ENCODE results near the gene DNAH3.

The DNAH3 gene

DNA sequence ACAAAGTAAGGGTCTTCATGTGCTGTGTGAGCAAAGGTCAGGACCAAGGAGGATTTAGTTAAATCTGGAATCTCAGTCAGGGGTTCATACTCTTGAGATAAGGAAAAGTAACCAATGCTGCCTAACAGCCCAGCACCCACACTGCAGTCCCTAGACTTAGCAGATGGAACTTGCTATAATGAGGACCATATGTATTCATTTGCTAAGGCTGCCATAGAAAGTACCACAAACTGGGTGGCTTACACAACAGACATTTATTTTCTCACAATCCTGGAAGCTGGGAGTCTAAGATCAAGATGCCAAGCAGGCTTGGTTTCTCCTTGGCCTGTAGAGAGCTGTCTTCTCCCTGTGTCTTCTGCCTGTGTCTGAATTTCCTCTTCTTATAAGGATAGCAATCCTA lies 40.0 kb upstream of the DNAH3 start:
- no peaks in the 10 kb centered on the region for H3K79me2 ChIP-seq (ENCODE audit: low read length)
- no peak overlapping the region for H3K9ac ChIP-seq (ENCODE audit: low read length)
- H3K4me1 ChIP-seq (ENCODE audit: low read length) = no peaks in the 10 kb centered on the region
- no peak overlapping the region for H2AFZ ChIP-seq (ENCODE audit: low read length)
- H3K4me2 ChIP-seq (ENCODE audit: low read depth, low read length) = no peak overlapping the region
- no peaks in the 10 kb centered on the region for H4K20me1 ChIP-seq (ENCODE audit: insufficient read depth, low read length)
- no peaks in the 10 kb centered on the region for H3K27me3 ChIP-seq (replicated peaks; ENCODE audit: insufficient read depth, low read length)
- DNase-seq = no peak
- no peaks in the 10 kb centered on the region for H3F3A ChIP-seq (ENCODE audit: insufficient read depth, low read length)
- H3K27ac ChIP-seq (ENCODE audit: low read length) = no peak overlapping the region
- no peak overlapping the region for H3K4me3 ChIP-seq (ENCODE audit: low read length)
- no peaks in the 10 kb centered on the region for H3K36me3 ChIP-seq (replicated peaks; ENCODE audit: insufficient read depth, low read length)
- H3K9me2 ChIP-seq (replicated peaks; ENCODE audit: insufficient read depth, low read length) = no peaks in the 10 kb centered on the region
- TF ChIP-seq EZH2 (optimal IDR thresholded peaks at IDR 0.05; ENCODE audit: low read depth, low read length) (no peak), EZH2phosphoT487 (IDR thresholded peaks at IDR 0.05; ENCODE audit: low read length) (no peak)
- TF ChIP-seq, protein P1, sequence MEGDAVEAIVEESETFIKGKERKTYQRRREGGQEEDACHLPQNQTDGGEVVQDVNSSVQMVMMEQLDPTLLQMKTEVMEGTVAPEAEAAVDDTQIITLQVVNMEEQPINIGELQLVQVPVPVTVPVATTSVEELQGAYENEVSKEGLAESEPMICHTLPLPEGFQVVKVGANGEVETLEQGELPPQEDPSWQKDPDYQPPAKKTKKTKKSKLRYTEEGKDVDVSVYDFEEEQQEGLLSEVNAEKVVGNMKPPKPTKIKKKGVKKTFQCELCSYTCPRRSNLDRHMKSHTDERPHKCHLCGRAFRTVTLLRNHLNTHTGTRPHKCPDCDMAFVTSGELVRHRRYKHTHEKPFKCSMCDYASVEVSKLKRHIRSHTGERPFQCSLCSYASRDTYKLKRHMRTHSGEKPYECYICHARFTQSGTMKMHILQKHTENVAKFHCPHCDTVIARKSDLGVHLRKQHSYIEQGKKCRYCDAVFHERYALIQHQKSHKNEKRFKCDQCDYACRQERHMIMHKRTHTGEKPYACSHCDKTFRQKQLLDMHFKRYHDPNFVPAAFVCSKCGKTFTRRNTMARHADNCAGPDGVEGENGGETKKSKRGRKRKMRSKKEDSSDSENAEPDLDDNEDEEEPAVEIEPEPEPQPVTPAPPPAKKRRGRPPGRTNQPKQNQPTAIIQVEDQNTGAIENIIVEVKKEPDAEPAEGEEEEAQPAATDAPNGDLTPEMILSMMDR (IDR thresholded peaks at IDR 0.05; ENCODE audit: low read length) = no peak
- no peaks in the 10 kb centered on the region for H3K9me3 ChIP-seq (replicated peaks; ENCODE audit: insufficient read depth, low read length)

DNA sequence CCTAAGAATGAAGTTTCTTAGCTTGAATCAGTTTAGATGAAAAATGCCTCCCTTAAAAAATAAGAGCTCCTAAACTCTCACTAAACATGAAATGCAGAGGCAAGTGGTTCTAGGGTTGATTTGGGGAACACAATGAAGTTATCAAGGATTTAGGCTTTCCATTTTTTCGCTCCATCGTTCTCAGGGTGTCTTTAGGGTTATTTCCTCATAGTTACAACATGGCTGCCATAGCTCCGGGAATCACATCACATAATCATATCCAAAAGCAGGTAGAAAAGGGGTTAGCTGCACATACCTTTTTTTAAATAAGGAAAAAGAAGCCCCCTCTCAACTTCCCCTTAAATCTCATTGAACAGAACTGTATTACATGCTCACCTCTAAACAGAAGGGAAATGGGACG lies 39.4 kb upstream of the DNAH3 start:
- H3K9me2 ChIP-seq (replicated peaks; ENCODE audit: insufficient read depth, low read length) = no peaks in the 10 kb centered on the region
- H3K4me1 ChIP-seq (ENCODE audit: low read length) = no peaks in the 10 kb centered on the region
- H3K27me3 ChIP-seq (replicated peaks; ENCODE audit: insufficient read depth, low read length) = no peaks in the 10 kb centered on the region
- no peaks in the 10 kb centered on the region for H3K79me2 ChIP-seq (ENCODE audit: low read length)
- no peaks in the 10 kb centered on the region for H4K20me1 ChIP-seq (ENCODE audit: insufficient read depth, low read length)
- H3F3A ChIP-seq (ENCODE audit: insufficient read depth, low read length) = no peaks in the 10 kb centered on the region
- H3K27ac ChIP-seq (ENCODE audit: low read length) = no peak overlapping the region
- H3K4me3 ChIP-seq (ENCODE audit: low read length) = no peak overlapping the region
- H3K4me2 ChIP-seq (ENCODE audit: low read depth, low read length) = no peak overlapping the region
- no peak for DNase-seq
- no peaks in the 10 kb centered on the region for H3K36me3 ChIP-seq (replicated peaks; ENCODE audit: insufficient read depth, low read length)
- TF ChIP-seq, protein P1 (IDR thresholded peaks at IDR 0.05; ENCODE audit: low read length) = no peak
- no peak for TF ChIP-seq EZH2 (optimal IDR thresholded peaks at IDR 0.05; ENCODE audit: low read depth, low read length)
- no peak for TF ChIP-seq EZH2phosphoT487 (IDR thresholded peaks at IDR 0.05; ENCODE audit: low read length)
- H3K9ac ChIP-seq (ENCODE audit: low read length) = no peak overlapping the region
- no peaks in the 10 kb centered on the region for H3K9me3 ChIP-seq (replicated peaks; ENCODE audit: insufficient read depth, low read length)
- no peak overlapping the region for H2AFZ ChIP-seq (ENCODE audit: low read length)

DNA sequence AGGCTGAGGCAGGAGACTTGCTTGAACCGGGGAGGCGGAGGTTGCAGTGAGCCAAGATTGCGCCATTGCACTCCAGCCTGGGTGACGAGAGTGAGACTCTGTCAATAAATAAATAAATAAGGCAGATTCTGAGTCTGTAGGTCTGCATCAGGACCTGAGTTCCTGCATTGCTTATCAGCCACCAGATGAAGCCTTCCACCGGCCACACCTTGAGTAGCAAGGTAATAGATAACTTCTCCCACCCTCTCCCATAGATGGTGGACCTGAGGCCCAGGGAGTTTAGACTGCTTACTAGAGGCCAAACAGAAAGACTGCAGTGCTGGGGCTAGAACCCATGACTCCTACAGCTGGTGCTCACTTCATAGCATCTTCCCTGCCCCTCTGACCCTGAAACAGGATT lies 38.7 kb upstream of the DNAH3 start:
- Histone ChIP-seq H3K79me2 (ENCODE audit: low read length) (no peaks in the 10 kb centered on the region), H3K9ac (ENCODE audit: low read length) (no peak overlapping the region), H3K4me1 (ENCODE audit: low read length) (no peaks in the 10 kb centered on the region), H3K9me2 (replicated peaks; ENCODE audit: insufficient read depth, low read length) (no peaks in the 10 kb centered on the region), H2AFZ (ENCODE audit: low read length) (no peak overlapping the region), H3K27ac (ENCODE audit: low read length) (no peak overlapping the region), H3K36me3 (replicated peaks; ENCODE audit: insufficient read depth, low read length) (no peaks in the 10 kb centered on the region), H3K4me2 (ENCODE audit: low read depth, low read length) (no peak overlapping the region), H3K4me3 (ENCODE audit: low read length) (no peak overlapping the region), H3K9me3 (replicated peaks; ENCODE audit: insufficient read depth, low read length) (no peaks in the 10 kb centered on the region), H4K20me1 (ENCODE audit: insufficient read depth, low read length) (no peaks in the 10 kb centered on the region), H3F3A (ENCODE audit: insufficient read depth, low read length) (no peaks in the 10 kb centered on the region), H3K27me3 (replicated peaks; ENCODE audit: insufficient read depth, low read length) (no peaks in the 10 kb centered on the region)
- no peak for DNase-seq
- TF ChIP-seq EZH2phosphoT487 (IDR thresholded peaks at IDR 0.05; ENCODE audit: low read length) (no peak), EZH2 (optimal IDR thresholded peaks at IDR 0.05; ENCODE audit: low read depth, low read length) (no peak)
- TF ChIP-seq, protein P1 (IDR thresholded peaks at IDR 0.05; ENCODE audit: low read length) = no peak
